ENCODE data around the gene ARHGAP30. TPM values are rescaled to one million over a fixed set of nuclear protein-coding genes. Genes with fewer than 3 reads are reported as not detected.
A peak's percentile ranks its signal among the peaks of the same experiment; 100 is the strongest.

ARHGAP30 gene
- total and polyA plus RNA-seq, 2 of the 4 experiments (the other 2 are of a cell fraction): 0.02 TPM; not detected in 1

DNA sequence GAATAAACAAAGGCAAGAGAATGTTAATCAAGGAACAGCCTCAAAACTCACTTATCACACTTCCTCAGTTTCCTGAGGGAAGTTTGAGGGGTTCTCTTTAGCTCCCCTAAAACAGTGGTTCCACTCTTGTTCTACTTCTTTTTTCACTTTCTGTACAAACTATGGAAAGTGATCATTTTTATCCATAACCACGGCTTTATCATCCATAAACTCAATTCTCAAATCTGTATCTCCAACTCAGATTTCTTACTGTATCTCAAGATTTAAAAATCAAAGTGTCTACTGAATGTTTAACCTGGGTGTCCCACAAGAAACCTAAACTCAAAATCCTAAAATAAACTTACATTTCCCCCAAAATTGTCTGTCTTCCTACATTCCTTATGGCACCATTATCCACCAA is 44.2 kb upstream of the ARHGAP30 start:
- Histone ChIP-seq H2BK20ac (ENCODE audit: low read depth, low read length) (no peak overlapping the region), H2BK5ac (ENCODE audit: low read depth, low read length, poor library complexity, severe bottlenecking) (peak overlapping the region; percentile 46), H2AK5ac (ENCODE audit: low read depth, low read length) (no peak overlapping the region), H4K5ac (ENCODE audit: low read depth, low read length) (no peak overlapping the region), H3K4me1 (ENCODE audit: control insufficient read depth, insufficient read depth, low read length) (peaks cover 7% of the 10 kb centered on the region), H4K91ac (ENCODE audit: insufficient read depth, low read depth, low read length) (no peak overlapping the region), H2AFZ (replicated peaks; ENCODE audit: low read length, poor library complexity) (no peak overlapping the region), H3K4me3 (ENCODE audit: insufficient read depth, low read depth, low read length) (no peak overlapping the region), H3K14ac (replicated peaks; ENCODE audit: low read depth, low read length) (no peak overlapping the region), H3K9ac (ENCODE audit: low read depth, low read length) (no peak overlapping the region), H4K20me1 (ENCODE audit: insufficient read depth, low read length) (peaks cover 51% of the 10 kb centered on the region), H3K27me3 (ENCODE audit: control insufficient read depth, insufficient read depth, low read length) (no peaks in the 10 kb centered on the region), H3K79me1 (ENCODE audit: low read depth in 1 of 2, low read length in 2 of 2) (peaks cover 17 to 80% of the 10 kb centered on the region in 2 experiments), H2BK120ac (ENCODE audit: low read depth, low read length) (no peak overlapping the region), H2BK15ac (ENCODE audit: low read depth, low read length) (no peak overlapping the region), H3K9me1 (ENCODE audit: insufficient read depth, low read length) (peaks cover 21% of the 10 kb centered on the region), H3K27ac (ENCODE audit: insufficient read depth, low read length) (no peak overlapping the region), H3K4me2 (ENCODE audit: low read depth, low read length) (no peak overlapping the region), H3K18ac (ENCODE audit: low read depth, low read length) (no peak overlapping the region), H2AK9ac (replicated peaks; ENCODE audit: low read depth, low read length, poor library complexity) (no peak overlapping the region), H3K56ac (ENCODE audit: extremely low read depth, insufficient read depth, low read length) (no peak overlapping the region), H3K9me3 (ENCODE audit: control insufficient read depth, insufficient read depth, low read length) (no peaks in the 10 kb centered on the region), H4K8ac (ENCODE audit: low read depth in 2 of 2, low read length in 2 of 2) (no peak overlapping the region), H3K23ac (ENCODE audit: low read depth, low read length) (peak overlapping the region; percentile 65; the same call in 1 of the 2 replicates), H3K4ac (ENCODE audit: low read depth, low read length) (no peak overlapping the region; the same call in 1 of the 2 replicates), H3K36me3 (ENCODE audit: control insufficient read depth, insufficient read depth, low read length) (peaks cover 6% of the 10 kb centered on the region)
- dilution Hi-C loops (cut with HindIII; ENCODE audit: low sequenced_read_pairs, unreplicated experiment): no loop called here
- DNase-seq (no peak), ATAC-seq (ENCODE audit: low read depth) (no peak)
- no TSS peak for BruUV-seq (replicated peaks)
- in situ Hi-C loops (cut with MboI; ENCODE audit: low sequenced_read_pairs): no loop called here
- TF ChIP-seq RCOR1 (IDR thresholded peaks at IDR 0.05; ENCODE audit: insufficient replicate concordance, low read length) (no peak), RAD21 (IDR thresholded peaks at IDR 0.05; ENCODE audit: low read length) (no peak), MXI1 (IDR thresholded peaks at IDR 0.05; ENCODE audit: borderline replicate concordance, low read depth, low read length) (no peak), CEBPB (IDR thresholded peaks at IDR 0.05; ENCODE audit: low read depth, low read length) (no peak), POLR2A (IDR thresholded peaks at IDR 0.05; ENCODE audit: low read depth, low read length) (no peak), FOS (IDR thresholded peaks at IDR 0.05; ENCODE audit: low read depth, low read length) (no peak), SMC3 (IDR thresholded peaks at IDR 0.05; ENCODE audit: low read depth, low read length) (no peak), BHLHE40 (IDR thresholded peaks at IDR 0.05; ENCODE audit: low read depth, low read length) (no peak), CHD1 (IDR thresholded peaks at IDR 0.05; ENCODE audit: low read depth, low read length) (no peak), RFX5 (IDR thresholded peaks at IDR 0.05; ENCODE audit: low read depth, low read length) (no peak), MAZ (IDR thresholded peaks at IDR 0.05; ENCODE audit: borderline replicate concordance, low read depth, low read length) (no peak), NFE2L2 (IDR thresholded peaks at IDR 0.05; ENCODE audit: low read depth, low read length) (no peak)
- TF ChIP-seq, protein P1, sequence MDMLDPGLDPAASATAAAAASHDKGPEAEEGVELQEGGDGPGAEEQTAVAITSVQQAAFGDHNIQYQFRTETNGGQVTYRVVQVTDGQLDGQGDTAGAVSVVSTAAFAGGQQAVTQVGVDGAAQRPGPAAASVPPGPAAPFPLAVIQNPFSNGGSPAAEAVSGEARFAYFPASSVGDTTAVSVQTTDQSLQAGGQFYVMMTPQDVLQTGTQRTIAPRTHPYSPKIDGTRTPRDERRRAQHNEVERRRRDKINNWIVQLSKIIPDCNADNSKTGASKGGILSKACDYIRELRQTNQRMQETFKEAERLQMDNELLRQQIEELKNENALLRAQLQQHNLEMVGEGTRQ (IDR thresholded peaks at IDR 0.05; ENCODE audit: low read depth, low read length): no peak
- TF ChIP-seq, protein P2, sequence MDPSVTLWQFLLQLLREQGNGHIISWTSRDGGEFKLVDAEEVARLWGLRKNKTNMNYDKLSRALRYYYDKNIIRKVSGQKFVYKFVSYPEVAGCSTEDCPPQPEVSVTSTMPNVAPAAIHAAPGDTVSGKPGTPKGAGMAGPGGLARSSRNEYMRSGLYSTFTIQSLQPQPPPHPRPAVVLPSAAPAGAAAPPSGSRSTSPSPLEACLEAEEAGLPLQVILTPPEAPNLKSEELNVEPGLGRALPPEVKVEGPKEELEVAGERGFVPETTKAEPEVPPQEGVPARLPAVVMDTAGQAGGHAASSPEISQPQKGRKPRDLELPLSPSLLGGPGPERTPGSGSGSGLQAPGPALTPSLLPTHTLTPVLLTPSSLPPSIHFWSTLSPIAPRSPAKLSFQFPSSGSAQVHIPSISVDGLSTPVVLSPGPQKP (IDR thresholded peaks at IDR 0.05; ENCODE audit: borderline replicate concordance, low read depth, low read length): no peak
- TF ChIP-seq, protein P3, sequence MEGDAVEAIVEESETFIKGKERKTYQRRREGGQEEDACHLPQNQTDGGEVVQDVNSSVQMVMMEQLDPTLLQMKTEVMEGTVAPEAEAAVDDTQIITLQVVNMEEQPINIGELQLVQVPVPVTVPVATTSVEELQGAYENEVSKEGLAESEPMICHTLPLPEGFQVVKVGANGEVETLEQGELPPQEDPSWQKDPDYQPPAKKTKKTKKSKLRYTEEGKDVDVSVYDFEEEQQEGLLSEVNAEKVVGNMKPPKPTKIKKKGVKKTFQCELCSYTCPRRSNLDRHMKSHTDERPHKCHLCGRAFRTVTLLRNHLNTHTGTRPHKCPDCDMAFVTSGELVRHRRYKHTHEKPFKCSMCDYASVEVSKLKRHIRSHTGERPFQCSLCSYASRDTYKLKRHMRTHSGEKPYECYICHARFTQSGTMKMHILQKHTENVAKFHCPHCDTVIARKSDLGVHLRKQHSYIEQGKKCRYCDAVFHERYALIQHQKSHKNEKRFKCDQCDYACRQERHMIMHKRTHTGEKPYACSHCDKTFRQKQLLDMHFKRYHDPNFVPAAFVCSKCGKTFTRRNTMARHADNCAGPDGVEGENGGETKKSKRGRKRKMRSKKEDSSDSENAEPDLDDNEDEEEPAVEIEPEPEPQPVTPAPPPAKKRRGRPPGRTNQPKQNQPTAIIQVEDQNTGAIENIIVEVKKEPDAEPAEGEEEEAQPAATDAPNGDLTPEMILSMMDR (conservative IDR thresholded peaks at IDR 0.05; ENCODE audit: low read depth, low read length): no peak
- 100% methylated on average over 1 of the region's 1 CpG; no CpG with 5 or more reads in 1 of the 2 experiments for WGBS, 2 experiments (ENCODE audit: extremely low coverage in 2 of 2, insufficient read length in 1 of 2)
- intact Hi-C loops (cut with micrococcal nuclease): no loop called here
- CTCF ChIA-PET: no interaction called here
- POLR2A ChIA-PET (ENCODE audit: unreplicated experiment): no interaction called here

Measured in IMR-90 (cell line).